HL-60 (cell line): ENCODE data around the gene DSE.

ENCODE experiments used
- DNase-seq, 2 experiments: peaks; one replicate each; pipeline ENCODE4 v3.0.0-alpha.2; 2010 to 2020; ENCODE audit warnings: low read depth in 1 of 2, low spot score in 1 of 2
- H3K27ac ChIP-seq: fragments of 250-450 bp; sonication (Bioruptor Pico); replicated peaks from 2 replicates; pipeline ENCODE4 v1.5.1; 2020; ENCODE audit warnings: mild to moderate bottlenecking, moderate library complexity
- H3K27me3 ChIP-seq: fragments of 250-450 bp; sonication (Bioruptor Pico); 2 replicates; pipeline ENCODE4 v1.5.1; 2021; ENCODE audit warnings: mild to moderate bottlenecking, moderate library complexity; ENCODE audit not compliant: insufficient read depth, poor library complexity, severe bottlenecking
- H3K4me3 ChIP-seq: replicated peaks from 2 replicates; pipeline ENCODE4 v1.5.1; 2011; ENCODE audit warnings: mild to moderate bottlenecking, control low read depth, low read length; ENCODE audit not compliant: insufficient read depth
- CTCF ChIP-seq: IDR thresholded peaks from one replicate; pipeline ENCODE4 v1.5.1; 2011; ENCODE audit warnings: low read length, control low read depth, inconsistent platforms; ENCODE audit not compliant: insufficient read depth
- GABPA ChIP-seq: IDR thresholded peaks from 2 replicates; pipeline ENCODE4 v1.6.1; 2012; ENCODE audit warnings: low read depth
- POLR2AphosphoS5 ChIP-seq: IDR thresholded peaks from 2 replicates; pipeline ENCODE4 v1.6.1; 2012; ENCODE audit warnings: low read depth
- SPI1 ChIP-seq: IDR thresholded peaks from 2 replicates; pipeline ENCODE4 v1.6.1; 2012; ENCODE audit warnings: low read depth, mild to moderate bottlenecking, borderline replicate concordance
- TF ChIP-seq, protein P1 (sequence below): IDR thresholded peaks from 2 replicates; pipeline ENCODE4 v1.6.1; 2012; ENCODE audit warnings: low read depth; ENCODE audit not compliant: insufficient replicate concordance

Gene DSE

DNA sequence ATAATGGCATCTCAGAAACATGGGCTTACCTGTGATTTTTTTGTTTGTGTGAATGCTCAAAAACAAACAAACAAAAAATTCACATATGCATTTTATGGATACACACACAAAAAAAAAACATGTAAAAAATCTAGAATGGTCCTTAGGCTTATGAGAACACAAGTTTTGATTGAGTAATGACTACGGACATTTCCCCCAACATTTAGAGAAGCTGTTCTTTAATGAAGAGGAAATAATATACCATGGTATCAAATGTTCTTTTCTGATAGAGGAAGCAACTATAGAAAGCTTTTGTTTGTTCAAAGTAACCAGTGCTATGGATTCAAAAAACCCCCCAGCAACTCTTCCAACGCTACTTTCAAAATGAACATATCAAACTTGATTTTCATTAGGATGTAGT lies 81.8 kb downstream of the DSE start:
- H3K4me3 ChIP-seq, result no peak overlapping the region
- no peak for TF ChIP-seq GABPA
- TF ChIP-seq, protein P1, sequence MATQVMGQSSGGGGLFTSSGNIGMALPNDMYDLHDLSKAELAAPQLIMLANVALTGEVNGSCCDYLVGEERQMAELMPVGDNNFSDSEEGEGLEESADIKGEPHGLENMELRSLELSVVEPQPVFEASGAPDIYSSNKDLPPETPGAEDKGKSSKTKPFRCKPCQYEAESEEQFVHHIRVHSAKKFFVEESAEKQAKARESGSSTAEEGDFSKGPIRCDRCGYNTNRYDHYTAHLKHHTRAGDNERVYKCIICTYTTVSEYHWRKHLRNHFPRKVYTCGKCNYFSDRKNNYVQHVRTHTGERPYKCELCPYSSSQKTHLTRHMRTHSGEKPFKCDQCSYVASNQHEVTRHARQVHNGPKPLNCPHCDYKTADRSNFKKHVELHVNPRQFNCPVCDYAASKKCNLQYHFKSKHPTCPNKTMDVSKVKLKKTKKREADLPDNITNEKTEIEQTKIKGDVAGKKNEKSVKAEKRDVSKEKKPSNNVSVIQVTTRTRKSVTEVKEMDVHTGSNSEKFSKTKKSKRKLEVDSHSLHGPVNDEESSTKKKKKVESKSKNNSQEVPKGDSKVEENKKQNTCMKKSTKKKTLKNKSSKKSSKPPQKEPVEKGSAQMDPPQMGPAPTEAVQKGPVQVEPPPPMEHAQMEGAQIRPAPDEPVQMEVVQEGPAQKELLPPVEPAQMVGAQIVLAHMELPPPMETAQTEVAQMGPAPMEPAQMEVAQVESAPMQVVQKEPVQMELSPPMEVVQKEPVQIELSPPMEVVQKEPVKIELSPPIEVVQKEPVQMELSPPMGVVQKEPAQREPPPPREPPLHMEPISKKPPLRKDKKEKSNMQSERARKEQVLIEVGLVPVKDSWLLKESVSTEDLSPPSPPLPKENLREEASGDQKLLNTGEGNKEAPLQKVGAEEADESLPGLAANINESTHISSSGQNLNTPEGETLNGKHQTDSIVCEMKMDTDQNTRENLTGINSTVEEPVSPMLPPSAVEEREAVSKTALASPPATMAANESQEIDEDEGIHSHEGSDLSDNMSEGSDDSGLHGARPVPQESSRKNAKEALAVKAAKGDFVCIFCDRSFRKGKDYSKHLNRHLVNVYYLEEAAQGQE, result no peak
- no peak for TF ChIP-seq SPI1
- no peak for TF ChIP-seq CTCF
- TF ChIP-seq POLR2AphosphoS5, result no peak
- no peaks in the 10 kb centered on the region for H3K27me3 ChIP-seq
- no peak for DNase-seq
- H3K27ac ChIP-seq, result no peak overlapping the region

- TF ChIP-seq CTCF (no peak), POLR2AphosphoS5 (no peak), GABPA (no peak), SPI1 (no peak)
- TF ChIP-seq, protein P1, result no peak
- no peak for DNase-seq
- H3K4me3 ChIP-seq, result no peak overlapping the region
- H3K27ac ChIP-seq, result no peak overlapping the region
- no peaks in the 10 kb centered on the region for H3K27me3 ChIP-seq
Measured at GRCh38 chr6:116456106-116456505, 85.4 kb downstream of the DSE start.

DNA sequence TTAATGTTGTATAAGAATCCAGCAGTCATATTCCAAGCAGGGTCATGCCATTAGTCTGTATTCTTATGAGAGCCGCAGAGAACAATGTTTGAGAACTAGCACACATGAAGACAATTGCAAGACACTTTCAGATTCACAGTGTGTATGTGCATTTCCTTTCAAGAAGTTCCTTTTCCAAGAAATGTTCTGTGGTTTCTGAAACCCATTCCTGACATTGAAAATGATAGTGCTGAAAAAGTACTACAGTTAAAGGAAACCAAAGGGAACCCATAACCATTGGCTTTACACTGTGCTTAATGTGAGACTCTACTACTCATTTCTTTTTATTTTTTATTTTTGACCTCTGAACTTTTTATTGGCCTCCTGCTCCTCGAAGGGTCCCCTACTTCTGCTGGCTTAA lies 86.2 kb downstream of the DSE start:
- Histone ChIP-seq H3K27me3 (no peaks in the 10 kb centered on the region), H3K4me3 (no peak overlapping the region), H3K27ac (no peak overlapping the region)
- no peak for DNase-seq
- no peak for TF ChIP-seq CTCF
- TF ChIP-seq SPI1, result no peak
- TF ChIP-seq, protein P1, result no peak
- no peak for TF ChIP-seq GABPA
- no peak for TF ChIP-seq POLR2AphosphoS5
